Chondrocyte (in vitro differentiated cells): ENCODE results near the gene DCP1B. TPM values are rescaled to one million over a fixed set of nuclear protein-coding genes. Genes with fewer than 3 reads are reported as not detected.

Experiments
- DNase-seq: peaks from one replicate; pipeline ENCODE4 v3.0.0; 2021; ENCODE audit warnings: mixed read lengths, low spot score
- H3K27ac Mint-ChIP-seq: one replicate; pipeline ENCODE4 v1.8.0; 2021; ENCODE audit warnings: mild to moderate bottlenecking, moderate library complexity, mixed read lengths; ENCODE audit not compliant: unreplicated experiment
- H3K27me3 Mint-ChIP-seq: 2 replicates; pipeline ENCODE4 v1.8.0; 2021; ENCODE audit warnings: low read depth, mixed read lengths
- H3K36me3 Mint-ChIP-seq: 2 replicates; pipeline ENCODE4 v1.8.0; 2021; ENCODE audit warnings: low read depth, mixed read lengths
- H3K4me1 Mint-ChIP-seq: 2 replicates; pipeline ENCODE4 v1.8.0; 2021; ENCODE audit warnings: low read depth, mild to moderate bottlenecking, mixed read lengths
- H3K4me3 Mint-ChIP-seq: one replicate; pipeline ENCODE4 v1.8.0; 2021; ENCODE audit warnings: mild to moderate bottlenecking, moderate library complexity, mixed read lengths; ENCODE audit not compliant: unreplicated experiment
- H3K9me3 Mint-ChIP-seq: 2 replicates; pipeline ENCODE4 v1.8.0; 2021; ENCODE audit warnings: low read depth, mixed read lengths
- total RNA-seq: library from RNA; stranded (reverse); gene quantifications from 3 replicates; pipeline ENCODE4 v1.2.1, GENCODE V29; 2021
- TF ChIP-seq, protein P1 (sequence below): fragments of 200-600 bp; sonication (generic); IDR thresholded peaks from 2 replicates; pipeline ENCODE4 v1.5.0; 2021; ENCODE audit warnings: antibody characterized with exemption, mild to moderate bottlenecking, moderate library complexity

The DCP1B gene
- total RNA-seq, 1 donor from 2014 or later = 12.7 TPM

DNA sequence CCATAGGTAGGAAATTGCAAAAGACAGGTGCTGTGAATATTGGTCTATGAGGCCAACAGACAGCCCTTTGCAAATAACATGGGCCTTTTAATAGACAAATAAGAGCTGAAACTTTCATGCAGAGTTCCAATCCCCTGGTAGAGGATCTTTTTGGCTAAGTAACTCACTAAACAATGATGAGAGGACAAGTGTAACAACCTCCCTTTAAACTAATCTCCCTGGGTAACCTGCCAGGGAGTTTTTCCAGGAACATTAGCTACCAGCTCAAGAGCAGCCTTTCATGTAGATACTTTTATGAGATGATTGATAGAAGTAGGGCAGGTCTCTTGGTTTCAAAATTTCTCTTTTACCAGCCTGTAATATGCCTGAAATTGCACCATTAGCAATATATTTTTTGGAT lies 34.8 kb upstream of the DCP1B start:
- Mint-ChIP-seq H3K9me3 (no peaks in the 10 kb centered on the region), H3K4me1 (peaks cover 9% of the 10 kb centered on the region), H3K4me3 (no peak overlapping the region), H3K27ac (no peak overlapping the region), H3K36me3 (no peaks in the 10 kb centered on the region), H3K27me3 (peaks cover 42% of the 10 kb centered on the region)
- no peak for DNase-seq
- TF ChIP-seq, protein P1, sequence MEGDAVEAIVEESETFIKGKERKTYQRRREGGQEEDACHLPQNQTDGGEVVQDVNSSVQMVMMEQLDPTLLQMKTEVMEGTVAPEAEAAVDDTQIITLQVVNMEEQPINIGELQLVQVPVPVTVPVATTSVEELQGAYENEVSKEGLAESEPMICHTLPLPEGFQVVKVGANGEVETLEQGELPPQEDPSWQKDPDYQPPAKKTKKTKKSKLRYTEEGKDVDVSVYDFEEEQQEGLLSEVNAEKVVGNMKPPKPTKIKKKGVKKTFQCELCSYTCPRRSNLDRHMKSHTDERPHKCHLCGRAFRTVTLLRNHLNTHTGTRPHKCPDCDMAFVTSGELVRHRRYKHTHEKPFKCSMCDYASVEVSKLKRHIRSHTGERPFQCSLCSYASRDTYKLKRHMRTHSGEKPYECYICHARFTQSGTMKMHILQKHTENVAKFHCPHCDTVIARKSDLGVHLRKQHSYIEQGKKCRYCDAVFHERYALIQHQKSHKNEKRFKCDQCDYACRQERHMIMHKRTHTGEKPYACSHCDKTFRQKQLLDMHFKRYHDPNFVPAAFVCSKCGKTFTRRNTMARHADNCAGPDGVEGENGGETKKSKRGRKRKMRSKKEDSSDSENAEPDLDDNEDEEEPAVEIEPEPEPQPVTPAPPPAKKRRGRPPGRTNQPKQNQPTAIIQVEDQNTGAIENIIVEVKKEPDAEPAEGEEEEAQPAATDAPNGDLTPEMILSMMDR = no peak

DNA sequence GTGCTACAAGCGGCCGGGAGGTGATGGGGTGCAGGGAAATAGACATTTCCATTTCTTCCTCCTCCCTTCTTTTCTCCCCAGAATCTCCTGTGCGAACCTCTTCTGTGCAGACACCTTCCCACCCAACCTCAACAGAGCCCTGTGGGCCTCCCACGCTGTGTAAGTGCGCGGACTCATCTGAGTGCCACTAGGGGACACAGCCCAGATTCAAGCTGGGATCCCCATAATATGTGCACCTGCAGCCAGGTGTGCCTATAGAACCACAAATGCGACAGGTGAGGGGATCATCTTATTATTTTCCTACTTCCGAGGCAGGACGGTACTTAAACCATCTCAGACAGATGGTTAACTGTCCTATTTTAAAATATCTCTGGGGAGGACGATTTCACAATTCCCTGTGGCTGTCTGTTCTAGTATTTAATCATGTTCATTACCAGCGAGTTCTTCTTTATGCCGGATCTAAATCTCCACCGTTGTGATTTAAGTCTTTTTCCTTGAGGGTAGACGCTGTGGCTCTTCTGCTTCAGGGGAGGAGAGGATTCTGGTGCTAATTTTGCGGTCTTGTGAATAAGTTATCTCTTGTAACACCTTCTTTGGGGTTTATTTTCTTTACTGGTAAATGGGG lies 31.3 kb upstream of the DCP1B start:
- H3K9me3 Mint-ChIP-seq = no peaks in the 10 kb centered on the region
- no peaks in the 10 kb centered on the region for H3K36me3 Mint-ChIP-seq
- peaks cover 9% of the 10 kb centered on the region for H3K4me1 Mint-ChIP-seq
- TF ChIP-seq, protein P1 = no peak
- H3K27me3 Mint-ChIP-seq = peaks cover 52% of the 10 kb centered on the region
- no peak for DNase-seq
- peak overlapping the region; percentile 63 for H3K4me3 Mint-ChIP-seq
- no peak overlapping the region for H3K27ac Mint-ChIP-seq

DNA sequence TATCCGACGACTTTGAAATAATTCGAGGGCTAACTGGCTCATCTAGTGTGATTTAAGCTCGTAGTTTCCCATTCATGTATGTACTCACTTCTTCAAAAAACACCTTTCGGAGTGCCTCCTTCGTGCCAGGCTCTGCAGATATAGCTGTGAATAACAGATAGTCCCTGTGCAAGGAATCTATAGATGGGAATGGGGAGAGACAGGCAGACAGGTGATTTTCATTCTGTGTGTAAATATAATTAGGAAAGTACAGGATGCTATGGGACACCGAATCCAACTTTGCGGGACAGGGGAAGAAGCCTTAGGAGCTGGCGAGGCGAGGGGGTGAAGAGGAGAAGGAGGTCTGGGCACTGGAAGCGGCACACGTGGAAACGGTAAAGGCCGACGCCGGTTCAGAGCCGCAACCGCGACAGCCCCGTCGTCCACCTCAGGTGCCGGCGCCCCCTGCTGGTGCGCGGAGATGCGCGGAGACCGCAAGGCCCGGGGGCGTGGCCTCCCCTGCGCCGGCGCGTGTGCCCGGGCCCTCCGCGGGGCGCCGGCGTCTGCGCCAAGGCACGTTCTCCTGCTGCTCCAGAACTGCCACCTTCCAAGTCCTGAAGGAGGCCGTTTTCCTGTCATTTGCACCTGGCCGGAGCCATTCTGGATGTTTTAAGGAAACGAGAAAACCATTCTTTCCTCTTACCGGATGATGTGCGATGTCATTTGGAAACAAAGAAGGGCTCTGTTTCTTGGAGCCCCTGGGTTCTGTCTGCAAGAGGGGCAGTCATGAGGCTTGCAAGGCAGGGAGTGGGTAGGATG lies 30.6 kb upstream of the DCP1B start:
- H3K36me3 Mint-ChIP-seq = no peaks in the 10 kb centered on the region
- TF ChIP-seq, protein P1 = peak; percentile 97
- H3K27me3 Mint-ChIP-seq = peaks cover 45% of the 10 kb centered on the region
- no peak overlapping the region for H3K27ac Mint-ChIP-seq
- peaks cover 9% of the 10 kb centered on the region for H3K4me1 Mint-ChIP-seq
- peak overlapping the region; percentile 63 for H3K4me3 Mint-ChIP-seq
- no peak for DNase-seq
- no peaks in the 10 kb centered on the region for H3K9me3 Mint-ChIP-seq

DNA sequence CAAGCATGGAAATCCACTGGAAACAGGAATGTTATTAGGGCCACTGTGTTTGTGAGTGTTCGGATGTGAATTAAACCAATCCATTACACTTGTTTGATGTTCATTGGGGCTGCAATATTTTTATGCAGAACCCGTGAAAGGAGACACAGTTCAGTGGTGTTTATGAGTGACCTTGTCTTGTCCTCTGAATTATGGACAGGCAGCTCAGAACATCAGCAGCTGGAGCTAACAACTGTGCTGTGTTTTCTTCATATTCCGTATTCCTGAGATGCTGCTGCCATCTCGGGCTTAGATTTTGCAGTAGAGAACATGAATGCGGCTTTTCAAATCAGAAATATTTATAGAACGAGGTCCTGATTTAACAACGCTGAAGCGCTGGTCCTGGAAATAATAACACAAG lies 28.2 kb upstream of the DCP1B start:
- Mint-ChIP-seq H3K9me3 (no peaks in the 10 kb centered on the region), H3K36me3 (no peaks in the 10 kb centered on the region), H3K27me3 (peaks cover 34% of the 10 kb centered on the region), H3K27ac (no peak overlapping the region), H3K4me1 (peaks cover 9% of the 10 kb centered on the region), H3K4me3 (no peak overlapping the region)
- TF ChIP-seq, protein P1 = no peak
- no peak for DNase-seq

DNA sequence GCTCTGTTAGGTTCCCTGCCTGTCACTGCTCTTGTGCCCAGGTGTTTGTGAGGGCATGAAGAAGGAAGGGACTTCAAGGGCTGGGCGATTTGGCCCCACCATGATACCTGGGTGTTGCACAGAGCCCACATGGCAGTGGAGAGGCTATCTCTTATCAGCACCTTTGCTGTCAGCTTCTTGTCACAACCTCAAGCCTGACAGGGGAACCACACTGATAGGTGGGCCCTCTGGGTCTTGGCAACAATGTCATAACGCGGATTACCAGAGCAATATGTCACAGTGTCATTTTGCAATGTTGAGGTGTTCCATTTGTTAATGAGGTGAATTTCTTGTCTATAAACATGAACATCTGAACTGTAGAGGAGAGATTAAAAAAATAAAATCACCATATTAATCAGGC lies 25.6 kb upstream of the DCP1B start:
- DNase-seq = no peak
- Mint-ChIP-seq H3K4me1 (peaks cover 4% of the 10 kb centered on the region), H3K27me3 (peaks cover 24% of the 10 kb centered on the region), H3K9me3 (no peaks in the 10 kb centered on the region), H3K27ac (no peak overlapping the region), H3K4me3 (no peak overlapping the region), H3K36me3 (no peaks in the 10 kb centered on the region)
- TF ChIP-seq, protein P1 = no peak
